Gastroesophageal sphincter (tissue), 3 donors: ENCODE data around the gene TDRD9.

Experiments used
- EP300 ChIP-seq: sonication (generic); formaldehyde crosslinking; IDR thresholded peaks from one replicate; pipeline ENCODE4 v1.6.1; 2017; ENCODE audit warnings: antibody characterized with exemption, mild to moderate bottlenecking
- POLR2A ChIP-seq, 2 donors: fragments of 450-650 bp; IDR thresholded peaks; one replicate each; pipeline ENCODE4 v1.6.1; 2017; ENCODE audit warnings: antibody characterized with exemption in 2 of 2, mild to moderate bottlenecking in 2 of 2, moderate library complexity in 1 of 2
- TF ChIP-seq, protein P1 (sequence below), 4 experiments: fragments of 200-600 bp in 2 of 4; fragments of 450-650 bp in 2 of 4; sonication (generic) in 1 of 4; IDR thresholded peaks; one replicate each; pipeline ENCODE4 v1.5.1; 2017 to 2019; ENCODE audit warnings: antibody characterized with exemption in 4 of 4, mild to moderate bottlenecking in 2 of 4, moderate library complexity in 2 of 4

DNA sequence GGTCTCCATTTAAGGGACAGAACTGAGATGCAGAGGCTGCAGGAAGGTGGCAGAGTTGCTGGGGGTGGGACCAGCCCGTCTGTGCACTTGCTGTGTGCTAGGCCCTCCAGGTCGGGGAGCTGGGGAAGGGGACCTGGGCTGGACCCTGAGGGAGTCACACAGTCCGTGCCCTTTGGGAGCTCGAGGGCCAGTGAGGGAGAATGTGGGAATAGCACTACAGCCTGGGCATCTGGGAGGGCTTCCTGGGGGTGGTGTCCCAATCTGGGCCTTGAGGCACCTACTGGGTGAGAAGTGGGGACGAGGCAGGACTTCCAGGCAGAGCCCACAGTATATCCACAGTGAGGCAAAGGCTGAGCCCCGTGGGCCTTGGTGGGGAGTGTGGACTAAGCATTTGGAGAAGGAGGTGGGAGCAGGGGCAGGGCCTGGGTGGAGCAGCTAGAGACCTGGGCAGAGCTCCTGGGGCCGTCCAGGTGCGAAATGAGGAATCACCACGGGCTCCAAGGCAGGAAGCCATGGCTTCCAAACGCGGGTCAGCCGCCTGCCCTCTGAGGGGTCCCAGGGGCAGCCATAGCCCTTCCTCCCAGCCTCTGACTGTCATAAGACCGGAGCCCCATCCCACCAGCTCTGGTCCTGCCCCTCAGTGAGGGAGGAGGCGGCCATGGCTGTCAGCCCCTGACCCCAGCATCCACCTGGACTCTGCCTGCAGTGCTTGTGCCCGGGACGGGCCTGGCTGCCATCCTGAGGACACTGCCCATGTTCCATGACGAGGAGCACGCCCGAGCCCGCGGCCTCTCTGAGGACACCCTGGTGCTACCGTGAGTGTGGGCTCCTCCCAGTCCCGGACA, 163.9 kb downstream of the TDRD9 start:
- TF ChIP-seq, protein P1, sequence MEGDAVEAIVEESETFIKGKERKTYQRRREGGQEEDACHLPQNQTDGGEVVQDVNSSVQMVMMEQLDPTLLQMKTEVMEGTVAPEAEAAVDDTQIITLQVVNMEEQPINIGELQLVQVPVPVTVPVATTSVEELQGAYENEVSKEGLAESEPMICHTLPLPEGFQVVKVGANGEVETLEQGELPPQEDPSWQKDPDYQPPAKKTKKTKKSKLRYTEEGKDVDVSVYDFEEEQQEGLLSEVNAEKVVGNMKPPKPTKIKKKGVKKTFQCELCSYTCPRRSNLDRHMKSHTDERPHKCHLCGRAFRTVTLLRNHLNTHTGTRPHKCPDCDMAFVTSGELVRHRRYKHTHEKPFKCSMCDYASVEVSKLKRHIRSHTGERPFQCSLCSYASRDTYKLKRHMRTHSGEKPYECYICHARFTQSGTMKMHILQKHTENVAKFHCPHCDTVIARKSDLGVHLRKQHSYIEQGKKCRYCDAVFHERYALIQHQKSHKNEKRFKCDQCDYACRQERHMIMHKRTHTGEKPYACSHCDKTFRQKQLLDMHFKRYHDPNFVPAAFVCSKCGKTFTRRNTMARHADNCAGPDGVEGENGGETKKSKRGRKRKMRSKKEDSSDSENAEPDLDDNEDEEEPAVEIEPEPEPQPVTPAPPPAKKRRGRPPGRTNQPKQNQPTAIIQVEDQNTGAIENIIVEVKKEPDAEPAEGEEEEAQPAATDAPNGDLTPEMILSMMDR (IDR thresholded peaks at IDR 0.05), result no peak
- TF ChIP-seq POLR2A (IDR thresholded peaks at IDR 0.05) (no peak), EP300 (no peak)
